Mucosa of stomach (tissue), 1 donor: Measurements from ENCODE around the gene IKZF1.

Source experiments
- H3K27me3 ChIP-seq: one replicate; pipeline ENCODE4 v1.7.0; 2013; ENCODE audit warnings: mild to moderate bottlenecking, low read length; ENCODE audit not compliant: control insufficient read depth, insufficient read depth
- H3K36me3 ChIP-seq: one replicate; pipeline ENCODE4 v1.7.0; 2013; ENCODE audit warnings: low read length; ENCODE audit not compliant: control insufficient read depth, insufficient read depth
- H3K4me1 ChIP-seq: one replicate; pipeline ENCODE4 v1.7.0; 2013; ENCODE audit warnings: mild to moderate bottlenecking, low read length; ENCODE audit not compliant: control insufficient read depth, insufficient read depth
- H3K4me3 ChIP-seq: one replicate; pipeline ENCODE4 v1.7.0; 2013; ENCODE audit warnings: low read length
- H3K9ac ChIP-seq: one replicate; pipeline ENCODE4 v1.7.0; 2013; ENCODE audit warnings: mild to moderate bottlenecking, low read length, moderate library complexity
- H3K9me3 ChIP-seq: one replicate; pipeline ENCODE4 v1.7.0; 2013; ENCODE audit warnings: mild to moderate bottlenecking, low read length, moderate library complexity; ENCODE audit not compliant: control insufficient read depth
- donor health status: Pancreatic carcinoma.

Gene IKZF1

GRCh38 chr7:50287129-50287528, 17.4 kb upstream of the IKZF1 start:
- no peaks in the 10 kb centered on the region for H3K9me3 ChIP-seq
- H3K36me3 ChIP-seq, result no peaks in the 10 kb centered on the region
- H3K9ac ChIP-seq, result no peak overlapping the region
- H3K4me3 ChIP-seq, result no peak overlapping the region
- H3K4me1 ChIP-seq, result no peaks in the 10 kb centered on the region
- no peaks in the 10 kb centered on the region for H3K27me3 ChIP-seq

DNA sequence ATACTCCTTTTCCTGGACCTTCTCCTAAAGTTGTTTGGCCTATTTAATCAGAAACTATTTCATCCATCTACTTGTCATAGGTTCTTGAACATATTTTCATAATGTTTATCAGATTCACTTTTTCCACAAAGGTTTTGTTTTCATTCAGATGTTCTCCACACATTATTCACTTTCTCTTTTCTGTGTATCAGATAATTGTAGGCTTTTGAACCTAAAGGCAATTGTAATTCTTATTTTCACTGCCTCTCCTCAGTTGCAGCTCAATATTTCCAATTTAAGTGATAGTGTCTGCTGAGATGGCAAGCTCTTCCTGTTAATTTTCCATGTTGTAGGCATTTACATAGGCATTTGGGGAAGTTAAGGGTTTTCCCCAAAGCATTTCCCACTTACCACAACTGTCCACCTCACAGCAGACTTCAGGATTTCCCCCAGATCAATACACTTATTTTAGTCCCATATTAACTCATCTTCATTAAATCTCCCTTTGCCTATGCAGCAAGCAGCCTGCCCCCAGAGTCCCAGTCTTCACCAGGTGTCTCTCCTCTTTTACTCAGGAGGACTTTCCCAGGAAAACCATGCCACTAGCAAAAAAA, 12.3 kb upstream of the IKZF1 start:
- no peak overlapping the region for H3K4me3 ChIP-seq
- no peaks in the 10 kb centered on the region for H3K27me3 ChIP-seq
- H3K9ac ChIP-seq, result no peak overlapping the region
- H3K9me3 ChIP-seq, result no peaks in the 10 kb centered on the region
- no peaks in the 10 kb centered on the region for H3K4me1 ChIP-seq
- no peaks in the 10 kb centered on the region for H3K36me3 ChIP-seq

GRCh38 chr7:50292763-50293162, 11.8 kb upstream of the IKZF1 start:
- Histone ChIP-seq H3K9me3 (no peaks in the 10 kb centered on the region), H3K27me3 (no peaks in the 10 kb centered on the region), H3K9ac (no peak overlapping the region), H3K4me3 (no peak overlapping the region), H3K4me1 (no peaks in the 10 kb centered on the region), H3K36me3 (no peaks in the 10 kb centered on the region)

DNA sequence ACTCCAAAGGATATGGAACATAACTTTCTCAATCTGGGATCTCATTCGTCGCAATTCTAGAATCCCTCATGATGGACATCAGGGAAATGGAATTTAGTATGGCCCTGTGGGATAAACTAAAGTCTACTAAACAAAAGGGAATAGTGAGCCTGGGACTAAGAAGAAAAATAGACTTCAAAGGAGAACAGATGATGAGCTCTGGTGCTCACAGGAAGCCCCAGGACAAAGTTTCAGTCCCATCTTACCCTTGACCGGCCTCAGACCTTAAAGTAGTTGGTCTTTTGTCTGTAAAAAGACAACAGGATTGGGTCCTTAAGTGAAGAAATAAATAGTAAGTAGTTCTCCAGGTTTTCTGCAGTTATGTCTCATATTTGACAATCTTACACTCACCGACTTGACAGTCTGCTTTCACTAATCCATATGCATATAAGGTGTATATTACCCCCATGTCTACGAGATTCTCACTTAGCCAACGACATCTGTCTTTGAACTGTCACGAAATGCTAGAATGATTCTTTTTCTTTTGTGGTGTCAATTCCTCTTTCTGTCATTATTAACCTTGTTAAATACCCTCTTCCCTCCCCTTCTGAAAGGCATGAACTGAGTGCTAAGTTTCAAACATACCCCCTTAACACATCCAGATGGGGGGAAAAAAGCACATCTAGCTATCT, 10.9 kb upstream of the IKZF1 start:
- Histone ChIP-seq H3K4me1 (no peaks in the 10 kb centered on the region), H3K36me3 (no peaks in the 10 kb centered on the region), H3K9ac (no peak overlapping the region), H3K9me3 (no peaks in the 10 kb centered on the region), H3K27me3 (no peaks in the 10 kb centered on the region), H3K4me3 (no peak overlapping the region)

- Histone ChIP-seq H3K9ac (no peak overlapping the region), H3K27me3 (no peaks in the 10 kb centered on the region), H3K9me3 (no peaks in the 10 kb centered on the region), H3K36me3 (no peaks in the 10 kb centered on the region), H3K4me1 (no peaks in the 10 kb centered on the region), H3K4me3 (no peak overlapping the region)
Measured at GRCh38 chr7:50295133-50295532, 9.4 kb upstream of the IKZF1 start.

GRCh38 chr7:50296799-50297198, 7.7 kb upstream of the IKZF1 start:
- Histone ChIP-seq H3K9me3 (no peaks in the 10 kb centered on the region), H3K9ac (no peak overlapping the region), H3K4me3 (no peak overlapping the region), H3K4me1 (no peaks in the 10 kb centered on the region), H3K27me3 (peaks cover 2% of the 10 kb centered on the region), H3K36me3 (no peaks in the 10 kb centered on the region)

DNA sequence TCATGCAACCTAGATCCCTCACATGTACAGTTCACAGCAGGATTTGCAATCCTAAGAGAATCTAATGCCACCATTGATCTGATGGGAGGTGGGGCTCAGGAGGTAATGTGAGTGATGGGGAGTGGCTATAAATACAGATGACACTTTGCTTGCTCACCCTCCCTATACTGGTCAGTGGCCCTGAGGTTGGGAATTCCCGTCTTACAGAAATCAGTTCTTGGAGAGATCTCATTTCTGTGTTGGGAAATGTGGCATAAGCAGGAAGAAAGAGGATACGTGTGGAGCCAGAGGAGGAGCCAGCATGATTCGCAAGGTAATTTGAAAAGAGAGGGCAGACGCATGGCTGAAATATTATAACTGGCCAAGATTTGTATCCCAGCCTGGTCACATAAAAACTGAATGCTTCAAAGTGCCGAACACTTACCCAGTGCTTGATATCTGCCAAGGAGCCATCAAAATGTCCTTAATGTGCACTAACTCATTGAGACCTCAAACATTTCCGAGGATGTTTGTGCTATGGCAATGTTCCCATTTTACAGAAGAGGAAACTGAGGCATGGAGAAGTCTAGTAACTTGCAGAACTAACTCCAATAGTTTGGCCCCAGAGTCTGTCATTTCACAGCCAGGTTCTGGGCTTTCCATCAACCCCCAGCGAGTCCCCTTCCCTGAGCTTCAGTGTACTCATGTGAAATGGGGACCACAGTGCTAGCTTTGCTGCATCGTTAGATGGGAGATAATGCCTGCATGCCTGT, 5.5 kb upstream of the IKZF1 start:
- Histone ChIP-seq H3K36me3 (no peaks in the 10 kb centered on the region), H3K4me1 (no peaks in the 10 kb centered on the region), H3K9me3 (no peaks in the 10 kb centered on the region), H3K9ac (no peak overlapping the region), H3K27me3 (peaks cover 20% of the 10 kb centered on the region), H3K4me3 (no peak overlapping the region)

- Histone ChIP-seq H3K36me3 (no peaks in the 10 kb centered on the region), H3K27me3 (peaks cover 30% of the 10 kb centered on the region), H3K9ac (no peak overlapping the region), H3K9me3 (no peaks in the 10 kb centered on the region), H3K4me1 (no peaks in the 10 kb centered on the region), H3K4me3 (no peak overlapping the region)
Measured at GRCh38 chr7:50300336-50300735, 4.2 kb upstream of the IKZF1 start.

DNA sequence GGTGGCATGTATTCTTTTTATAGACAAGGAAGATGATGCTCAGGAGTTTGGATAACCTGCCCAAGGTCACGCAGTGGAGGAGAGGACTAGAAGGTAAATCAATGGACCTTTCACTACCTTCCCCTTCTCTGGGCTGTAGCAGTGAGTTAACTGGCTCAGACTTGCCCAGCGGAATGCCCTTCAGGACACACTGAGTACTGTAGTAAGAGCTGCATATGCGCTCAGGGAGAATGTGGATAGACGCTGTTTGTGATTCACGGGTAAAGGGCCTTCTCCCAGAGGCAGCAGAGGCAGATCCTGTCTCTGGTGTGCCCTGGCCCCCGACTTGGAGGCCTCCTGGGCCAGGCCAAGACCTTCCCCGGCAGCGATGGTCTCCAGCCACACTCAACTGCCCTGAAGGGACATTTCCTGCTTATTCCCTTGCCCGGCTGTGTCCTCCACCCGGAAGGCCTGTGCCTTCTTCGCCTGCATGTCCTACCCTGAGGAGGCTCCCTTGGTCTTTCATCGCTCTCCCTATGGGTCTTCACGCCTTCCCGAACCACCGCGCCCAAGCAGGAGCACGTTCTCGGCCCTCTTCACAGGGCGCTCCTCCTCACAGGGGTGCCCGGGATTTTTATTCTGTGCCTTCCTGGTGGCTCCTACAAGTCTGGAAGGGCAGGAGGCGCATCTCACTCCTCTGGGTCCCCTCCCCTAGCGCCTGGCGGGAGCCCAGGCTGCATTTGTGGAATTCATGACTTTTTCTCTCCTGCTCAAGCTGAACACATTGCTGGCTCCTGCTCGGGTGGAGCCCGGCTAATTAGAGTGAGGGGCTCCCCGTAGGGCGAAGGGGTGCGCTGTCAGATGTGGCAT, 1.8 kb upstream of the IKZF1 start:
- Histone ChIP-seq H3K9ac (no peak overlapping the region), H3K4me3 (no peak overlapping the region), H3K4me1 (no peaks in the 10 kb centered on the region), H3K27me3 (peaks cover 41% of the 10 kb centered on the region), H3K36me3 (no peaks in the 10 kb centered on the region), H3K9me3 (no peaks in the 10 kb centered on the region)

DNA sequence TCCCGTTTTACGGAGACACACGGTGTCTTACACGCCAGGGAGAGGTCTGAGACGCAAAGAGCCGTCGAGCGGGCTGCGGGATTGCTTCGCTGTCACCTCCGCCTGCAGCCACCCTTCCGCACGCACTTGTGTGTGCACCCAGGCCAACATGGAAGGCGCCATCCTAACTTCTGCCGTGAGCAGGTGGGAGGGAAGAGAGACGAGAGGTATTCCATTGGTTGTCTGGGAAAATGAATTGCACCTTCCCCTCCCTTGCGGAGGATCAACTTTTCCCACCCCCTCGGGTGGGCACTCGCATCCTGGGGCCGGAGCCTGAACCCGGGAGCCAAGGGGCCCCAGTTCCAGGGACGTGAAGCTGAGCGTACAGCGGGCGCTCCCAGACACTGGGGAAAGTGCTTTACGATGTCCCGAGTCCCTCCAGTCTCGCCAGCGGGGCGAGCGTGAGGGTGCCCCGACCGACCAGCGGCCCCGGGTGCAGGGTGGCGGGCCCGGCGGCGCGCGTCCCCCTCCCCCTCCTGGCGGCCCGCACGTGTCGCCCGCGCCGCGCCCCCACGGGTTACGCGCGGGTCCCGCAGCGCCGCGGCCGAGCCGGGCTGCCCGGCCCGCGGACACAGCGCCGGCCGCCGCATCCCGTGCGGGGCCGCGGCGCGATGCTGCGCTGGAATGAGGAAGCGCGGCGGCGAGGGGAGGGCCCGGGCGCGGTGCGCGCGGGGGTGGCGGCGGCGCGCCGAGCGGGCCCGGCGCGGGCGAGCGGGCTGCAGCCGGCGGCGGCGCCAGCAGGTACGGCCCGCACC, 984 bp upstream of the IKZF1 start:
- no peaks in the 10 kb centered on the region for H3K4me1 ChIP-seq
- no peak overlapping the region for H3K4me3 ChIP-seq
- no peaks in the 10 kb centered on the region for H3K36me3 ChIP-seq
- H3K9ac ChIP-seq, result no peak overlapping the region
- peaks cover 41% of the 10 kb centered on the region for H3K27me3 ChIP-seq
- H3K9me3 ChIP-seq, result no peaks in the 10 kb centered on the region

GRCh38 chr7:50304911-50305582, 531 bp downstream of the IKZF1 start:
- H3K4me1 ChIP-seq, result no peaks in the 10 kb centered on the region
- no peaks in the 10 kb centered on the region for H3K36me3 ChIP-seq
- H3K9ac ChIP-seq, result no peak overlapping the region
- H3K4me3 ChIP-seq, result no peak overlapping the region
- peaks cover 41% of the 10 kb centered on the region for H3K27me3 ChIP-seq
- no peaks in the 10 kb centered on the region for H3K9me3 ChIP-seq
